Fibroblast of the conjunctiva (primary cell): ENCODE results near the gene MCF2L2.
A peak's percentile ranks its signal among the peaks of the same experiment; 100 is the strongest.

Experiments
- DNase-seq: peaks from one replicate; pipeline ENCODE4 v3.0.0-alpha.2; 2010; ENCODE audit warnings: low read depth

Gene MCF2L2

GRCh38 chr3:183291497-183292031, 136.9 kb downstream of the MCF2L2 start:
- DNase-seq: peak; percentile 75

DNA sequence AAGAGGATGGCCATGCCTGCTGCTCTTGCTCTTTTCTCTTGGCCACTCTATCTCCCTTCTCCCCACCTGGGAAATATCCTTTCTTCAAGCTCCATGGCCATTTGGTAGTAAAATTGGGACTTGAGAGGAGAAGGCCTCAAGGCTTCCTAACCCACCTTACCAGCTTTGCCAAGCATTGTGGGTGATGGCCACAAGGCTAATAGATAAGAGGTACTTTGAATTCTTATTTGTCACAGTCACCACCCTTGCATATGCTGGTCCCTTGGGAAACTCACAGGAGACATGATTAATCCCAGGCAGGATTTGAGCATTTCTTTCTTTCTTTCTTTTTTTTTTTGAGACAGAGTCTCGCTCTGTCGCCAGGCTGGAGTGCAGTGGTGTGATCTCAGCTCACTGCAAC, 138.2 kb downstream of the MCF2L2 start:
- DNase-seq: no peak

DNA sequence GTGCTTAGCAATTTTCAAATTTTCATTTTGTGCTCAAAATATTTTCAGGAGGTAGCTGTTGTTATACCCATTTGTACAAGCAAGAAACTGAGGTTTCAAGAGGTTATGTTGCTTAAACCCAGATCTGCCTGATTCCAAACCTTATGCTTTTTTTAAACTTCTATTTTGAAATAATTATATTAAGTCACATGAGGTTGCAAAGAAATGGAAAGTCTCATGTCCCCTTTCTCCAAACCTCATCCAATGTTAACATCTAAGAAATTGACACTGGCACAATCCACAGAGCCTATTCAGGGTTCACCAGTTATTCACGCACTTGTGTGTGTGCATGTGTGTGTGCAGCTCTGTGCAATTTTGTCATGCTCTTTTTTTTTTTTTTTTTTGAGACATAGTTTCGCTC, 140.3 kb downstream of the MCF2L2 start:
- no peak for DNase-seq

GRCh38 chr3:183287301-183287971, 141.0 kb downstream of the MCF2L2 start:
- DNase-seq: peak; percentile 94

- peak; percentile 96 for DNase-seq
Measured at GRCh38 chr3:183285828-183286457, 142.5 kb downstream of the MCF2L2 start.

GRCh38 chr3:183285318-183285717, 143.1 kb downstream of the MCF2L2 start:
- DNase-seq: no peak

GRCh38 chr3:183284570-183284969, 143.8 kb downstream of the MCF2L2 start:
- DNase-seq: no peak

DNA sequence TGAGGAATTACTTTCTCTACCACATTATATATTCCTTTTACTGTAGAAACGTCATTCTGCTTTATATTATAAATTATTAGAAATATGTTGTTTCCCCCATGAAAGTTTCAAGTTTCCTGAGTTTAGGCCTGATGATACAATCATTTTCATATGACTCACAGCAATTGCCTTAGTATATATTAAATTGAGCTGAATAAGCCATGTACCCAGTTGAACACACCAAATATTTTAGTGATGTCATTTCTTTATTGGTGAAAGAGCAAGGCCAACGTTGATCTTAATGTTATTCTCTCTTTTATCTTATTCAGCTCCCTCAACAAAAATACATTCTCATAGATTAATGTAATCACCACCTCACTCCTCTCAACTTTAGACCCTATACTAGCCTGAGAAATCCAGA, 144.5 kb downstream of the MCF2L2 start:
- DNase-seq: no peak

GRCh38 chr3:183281126-183281797, 147.2 kb downstream of the MCF2L2 start:
- DNase-seq: no peak

- no peak for DNase-seq
Measured at GRCh38 chr3:183279371-183279770, 149.0 kb downstream of the MCF2L2 start.

DNA sequence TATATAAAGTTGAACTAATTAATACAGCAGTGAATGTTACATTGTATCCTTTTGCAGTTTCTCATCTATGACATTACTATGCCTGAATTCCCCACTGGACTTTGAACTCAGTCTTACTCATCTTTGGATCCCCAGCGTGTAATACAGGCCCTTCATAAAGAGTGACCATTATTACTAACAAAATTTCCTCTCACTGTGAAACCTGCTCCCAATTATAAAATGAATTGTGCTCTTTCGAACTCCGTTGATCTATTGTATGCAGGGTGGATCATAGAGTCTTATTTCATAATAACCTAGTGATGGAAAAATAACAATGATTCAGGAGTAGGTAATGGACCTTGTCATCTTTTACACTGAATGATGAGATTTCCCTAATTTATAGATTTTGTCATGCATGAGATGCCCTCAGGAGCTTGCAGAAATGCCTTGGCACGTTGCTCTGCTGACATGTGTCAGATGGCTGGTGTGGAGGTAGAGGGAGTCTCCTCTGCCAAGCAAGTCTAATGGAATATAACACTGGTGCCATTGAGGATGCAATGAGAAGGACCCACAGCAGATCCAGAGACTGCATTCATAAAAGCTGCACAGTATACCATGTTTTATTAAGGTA, 149.8 kb downstream of the MCF2L2 start:
- DNase-seq: no peak

GRCh38 chr3:183277260-183277659, 151.2 kb downstream of the MCF2L2 start:
- DNase-seq: no peak

DNA sequence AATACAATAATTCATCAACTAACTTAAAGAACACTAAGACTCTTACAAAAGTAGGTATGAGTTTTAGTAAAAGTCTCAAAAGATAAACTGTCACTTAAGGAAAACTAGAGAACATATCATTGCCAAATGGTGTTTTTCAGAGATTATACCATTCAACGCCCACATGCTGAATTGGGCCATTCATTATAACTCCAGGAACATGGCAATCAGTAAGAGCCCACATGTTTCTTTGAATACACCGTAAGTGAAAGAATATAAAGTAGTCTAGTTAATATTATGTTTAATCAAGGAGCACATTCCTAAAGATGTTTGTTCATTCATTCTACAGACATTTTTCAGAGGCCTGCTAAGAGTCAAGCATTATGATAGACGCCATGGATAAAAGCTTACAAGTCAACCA, 152.5 kb downstream of the MCF2L2 start:
- DNase-seq: no peak

DNA sequence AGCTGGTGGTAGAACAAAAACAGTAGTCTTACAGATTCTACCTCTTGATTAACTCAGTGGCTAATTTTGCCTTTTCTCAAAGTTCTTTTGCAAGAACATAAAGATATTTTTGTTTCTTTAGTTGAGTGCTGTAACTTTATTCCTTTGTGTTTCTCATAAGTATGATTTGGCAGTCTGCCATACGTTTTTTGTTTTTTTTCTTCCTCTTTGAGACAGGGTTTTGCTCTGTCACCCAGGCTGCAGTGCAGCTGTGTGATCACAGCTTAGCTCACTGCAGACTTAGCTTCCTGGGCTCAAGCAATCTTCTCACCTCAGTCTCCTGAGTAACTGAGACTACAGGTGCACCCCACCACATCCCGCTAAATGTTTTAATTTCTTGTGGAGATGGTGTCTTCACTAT, 153.0 kb downstream of the MCF2L2 start:
- no peak for DNase-seq

DNA sequence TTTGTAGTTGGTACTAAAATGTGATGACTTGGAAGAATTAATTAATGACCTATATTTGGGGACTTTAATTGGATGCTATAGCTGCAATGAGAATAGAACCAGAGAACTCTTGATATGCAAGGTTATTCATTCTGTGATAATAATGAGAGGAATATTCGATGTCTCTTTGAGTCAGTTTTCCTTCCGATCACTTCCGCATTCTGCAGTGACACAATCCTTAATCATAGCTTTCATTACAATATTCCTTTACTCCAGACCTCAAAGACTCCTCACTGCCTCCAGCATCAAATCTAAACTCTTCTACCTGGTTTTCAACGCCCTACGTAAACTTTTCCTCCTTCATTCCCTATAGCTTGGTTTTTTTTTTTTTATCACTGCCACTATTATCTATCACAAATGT, 153.8 kb downstream of the MCF2L2 start:
- no peak for DNase-seq

GRCh38 chr3:183272791-183273190, 155.6 kb downstream of the MCF2L2 start:
- DNase-seq: no peak

- no peak for DNase-seq
Measured at GRCh38 chr3:183272142-183272541, 156.3 kb downstream of the MCF2L2 start.

DNA sequence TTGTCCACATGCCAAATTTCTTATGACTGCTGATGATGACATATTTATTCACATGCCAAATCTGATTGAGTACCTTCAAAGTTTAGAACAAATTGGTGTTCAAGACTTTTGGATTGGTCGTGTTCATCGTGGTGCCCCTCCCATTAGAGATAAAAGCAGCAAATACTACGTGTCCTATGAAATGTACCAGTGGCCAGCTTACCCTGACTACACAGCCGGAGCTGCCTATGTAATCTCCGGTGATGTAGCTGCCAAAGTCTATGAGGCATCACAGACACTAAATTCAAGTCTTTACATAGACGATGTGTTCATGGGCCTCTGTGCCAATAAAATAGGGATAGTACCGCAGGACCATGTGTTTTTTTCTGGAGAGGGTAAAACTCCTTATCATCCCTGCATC, 158.1 kb downstream of the MCF2L2 start:
- no peak for DNase-seq

GRCh38 chr3:183269345-183269744, 159.1 kb downstream of the MCF2L2 start:
- DNase-seq: no peak

- DNase-seq: no peak
Measured at GRCh38 chr3:183268366-183268765, 160.1 kb downstream of the MCF2L2 start.

GRCh38 chr3:183267140-183267539, 161.3 kb downstream of the MCF2L2 start:
- DNase-seq: no peak

- DNase-seq: no peak
Measured at GRCh38 chr3:183266454-183266853, 162.0 kb downstream of the MCF2L2 start.
